Suprapubic skin (tissue), 3 donors: ENCODE results near the gene EEFSEC.

Source experiments
- POLR2A ChIP-seq, 2 donors: fragments of 450-650 bp; IDR thresholded peaks; one replicate each; pipeline ENCODE4 v1.6.1; 2017; ENCODE audit warnings: antibody characterized with exemption in 2 of 2, mild to moderate bottlenecking in 2 of 2, moderate library complexity in 2 of 2
- TF ChIP-seq, protein P1 (sequence below), 2 donors: fragments of 200-600 bp in 1 of 2; fragments of 450-650 bp in 1 of 2; sonication (generic) in 1 of 2; IDR thresholded peaks; one replicate each; pipeline ENCODE4 v1.5.1; 2016 to 2019; ENCODE audit warnings: antibody characterized with exemption in 2 of 2, mild to moderate bottlenecking in 1 of 2, moderate library complexity in 1 of 2

DNA sequence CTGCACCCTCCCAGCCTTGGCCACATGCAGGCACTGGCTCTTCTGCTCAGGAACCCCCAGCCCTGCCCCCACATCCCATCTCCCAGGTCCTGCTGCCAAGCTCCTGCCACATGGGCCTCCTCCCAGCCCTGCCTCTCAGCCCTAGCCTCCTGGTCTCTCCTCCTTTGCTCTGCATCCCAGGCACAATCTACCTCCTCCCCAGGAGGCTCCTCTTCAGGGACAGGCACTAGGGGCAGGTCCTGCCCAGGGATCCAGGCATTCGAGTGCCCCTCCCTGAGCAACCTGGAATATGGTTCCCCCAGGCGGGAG lies 301.0 kb downstream of the EEFSEC start:
- TF ChIP-seq, protein P1, sequence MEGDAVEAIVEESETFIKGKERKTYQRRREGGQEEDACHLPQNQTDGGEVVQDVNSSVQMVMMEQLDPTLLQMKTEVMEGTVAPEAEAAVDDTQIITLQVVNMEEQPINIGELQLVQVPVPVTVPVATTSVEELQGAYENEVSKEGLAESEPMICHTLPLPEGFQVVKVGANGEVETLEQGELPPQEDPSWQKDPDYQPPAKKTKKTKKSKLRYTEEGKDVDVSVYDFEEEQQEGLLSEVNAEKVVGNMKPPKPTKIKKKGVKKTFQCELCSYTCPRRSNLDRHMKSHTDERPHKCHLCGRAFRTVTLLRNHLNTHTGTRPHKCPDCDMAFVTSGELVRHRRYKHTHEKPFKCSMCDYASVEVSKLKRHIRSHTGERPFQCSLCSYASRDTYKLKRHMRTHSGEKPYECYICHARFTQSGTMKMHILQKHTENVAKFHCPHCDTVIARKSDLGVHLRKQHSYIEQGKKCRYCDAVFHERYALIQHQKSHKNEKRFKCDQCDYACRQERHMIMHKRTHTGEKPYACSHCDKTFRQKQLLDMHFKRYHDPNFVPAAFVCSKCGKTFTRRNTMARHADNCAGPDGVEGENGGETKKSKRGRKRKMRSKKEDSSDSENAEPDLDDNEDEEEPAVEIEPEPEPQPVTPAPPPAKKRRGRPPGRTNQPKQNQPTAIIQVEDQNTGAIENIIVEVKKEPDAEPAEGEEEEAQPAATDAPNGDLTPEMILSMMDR (IDR thresholded peaks at IDR 0.05): no peak
- TF ChIP-seq POLR2A (IDR thresholded peaks at IDR 0.05): no peak
